Activated B cell treated with CpG ODN at 0.5 μM for 24 hours (primary cell): ENCODE data around the gene RRAD. TPM values are rescaled to one million over a fixed set of nuclear protein-coding genes. Genes with fewer than 3 reads are reported as not detected.
"Not testable (repeated sequence)": the region's sequence is repeated elsewhere in the genome, so short reads cannot be mapped to it uniquely, and the experiment has no call there.

Experiments
- ATAC-seq: fragments of 200-7000 bp; cut with Tn5 transposase; one replicate; pipeline ENCODE4 v1.10.0; 2021; ENCODE audit warnings: low read depth, mild to moderate bottlenecking, moderate library complexity
- CTCF ChIA-PET: fragments of 350-600 bp; sonication (Branson Sonifier 250); formaldehyde crosslinking; loops from one replicate; lab custom pipeline; 2021; ENCODE audit warnings: antibody characterized with exemption; lab: Charles Lee
- POLR2A ChIA-PET: fragments of 350-600 bp; sonication (Branson Sonifier 250); formaldehyde crosslinking; loops from one replicate; lab custom pipeline; 2021; ENCODE audit warnings: antibody characterized with exemption; lab: Charles Lee
- DNase-seq: peaks from one replicate; pipeline ENCODE4 v3.0.0; 2022
- H3K27ac Mint-ChIP-seq: one replicate; pipeline ENCODE4 v1.8.0; 2020; ENCODE audit warnings: mixed read lengths
- H3K27me3 Mint-ChIP-seq: one replicate; pipeline ENCODE4 v1.8.0; 2021; ENCODE audit warnings: mixed read lengths
- H3K36me3 Mint-ChIP-seq: one replicate; pipeline ENCODE4 v1.8.0; 2021; ENCODE audit warnings: low read depth, mixed read lengths
- H3K4me1 Mint-ChIP-seq: one replicate; pipeline ENCODE4 v1.8.0; 2021; ENCODE audit warnings: mixed read lengths
- H3K4me3 Mint-ChIP-seq: one replicate; pipeline ENCODE4 v1.8.0; 2020; ENCODE audit warnings: mild to moderate bottlenecking, mixed read lengths
- H3K9me3 Mint-ChIP-seq: one replicate; pipeline ENCODE4 v1.8.0; 2020; ENCODE audit warnings: mixed read lengths
- intact Hi-C: fragments of 100-400 bp; cut with micrococcal nuclease; formaldehyde crosslinking; loops from one replicate; pipeline ENCODE4 v1.15.1; 2024
- total RNA-seq: library from RNA; stranded (reverse); gene quantifications from 2 replicates; pipeline ENCODE4 v1.2.3, GENCODE V29; 2022
- TF ChIP-seq, protein P1 (sequence below): fragments of 200-600 bp; IDR thresholded peaks from one replicate; pipeline ENCODE4 v1.8.0; 2022; ENCODE audit warnings: antibody characterized with exemption, mild to moderate bottlenecking

Gene RRAD
- total RNA-seq, 1 donor from 2014 or later = not detected

GRCh38 chr16:66946974-66947301 is 21.6 kb upstream of the RRAD start:
- Mint-ChIP-seq H3K4me1 (peaks cover 17% of the 10 kb centered on the region), H3K4me3 (peak overlapping the region; percentile 79), H3K9me3 (no peaks in the 10 kb centered on the region), H3K36me3 (peaks cover 21% of the 10 kb centered on the region), H3K27me3 (peaks cover 19% of the 10 kb centered on the region), H3K27ac (no peak overlapping the region)
- ChIA-PET POLR2A (interaction anchor here (0.6 to 0.7 kb wide), 2 partner anchors 395 to 621 kb away, joined by 3 to 4 read pairs; partner anchors contain the start of gene CKLF), CTCF (no interaction called here)
- DNase-seq (no peak), ATAC-seq (no peak)
- intact Hi-C loops = loop anchor here (1.0 to 5.0 kb wide), 2 partner anchors 65 to 208 kb away; partner anchors contain the start of gene PDP2
- TF ChIP-seq, protein P1, sequence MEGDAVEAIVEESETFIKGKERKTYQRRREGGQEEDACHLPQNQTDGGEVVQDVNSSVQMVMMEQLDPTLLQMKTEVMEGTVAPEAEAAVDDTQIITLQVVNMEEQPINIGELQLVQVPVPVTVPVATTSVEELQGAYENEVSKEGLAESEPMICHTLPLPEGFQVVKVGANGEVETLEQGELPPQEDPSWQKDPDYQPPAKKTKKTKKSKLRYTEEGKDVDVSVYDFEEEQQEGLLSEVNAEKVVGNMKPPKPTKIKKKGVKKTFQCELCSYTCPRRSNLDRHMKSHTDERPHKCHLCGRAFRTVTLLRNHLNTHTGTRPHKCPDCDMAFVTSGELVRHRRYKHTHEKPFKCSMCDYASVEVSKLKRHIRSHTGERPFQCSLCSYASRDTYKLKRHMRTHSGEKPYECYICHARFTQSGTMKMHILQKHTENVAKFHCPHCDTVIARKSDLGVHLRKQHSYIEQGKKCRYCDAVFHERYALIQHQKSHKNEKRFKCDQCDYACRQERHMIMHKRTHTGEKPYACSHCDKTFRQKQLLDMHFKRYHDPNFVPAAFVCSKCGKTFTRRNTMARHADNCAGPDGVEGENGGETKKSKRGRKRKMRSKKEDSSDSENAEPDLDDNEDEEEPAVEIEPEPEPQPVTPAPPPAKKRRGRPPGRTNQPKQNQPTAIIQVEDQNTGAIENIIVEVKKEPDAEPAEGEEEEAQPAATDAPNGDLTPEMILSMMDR = peak; percentile 51

DNA sequence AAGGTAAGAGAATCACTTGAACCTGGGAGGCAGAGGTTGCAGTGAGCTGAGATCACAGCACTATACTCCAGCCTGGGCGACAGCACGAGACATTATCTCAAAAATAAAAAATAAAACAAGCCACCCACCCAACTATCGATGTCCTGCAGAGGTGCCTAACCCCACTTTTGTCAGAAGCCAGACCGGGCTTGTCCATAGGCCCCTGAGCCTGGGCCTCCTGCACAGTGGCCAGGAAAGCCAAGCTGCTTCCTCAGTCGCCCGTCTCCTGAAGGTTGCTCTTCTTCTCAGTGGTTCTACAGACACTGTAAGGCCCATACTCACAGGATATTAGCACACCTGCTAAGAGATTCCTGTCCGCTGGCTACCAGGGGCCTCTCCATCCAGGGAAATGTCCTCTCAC is 21.2 kb upstream of the RRAD start:
- intact Hi-C loops = loop anchor here (5.0 kb wide), 1 partner anchor 64 kb away; the partner anchor contains the start of gene PDP2
- DNase-seq (no peak), ATAC-seq (no peak)
- Mint-ChIP-seq H3K4me3 (no peak overlapping the region), H3K36me3 (peaks cover 25% of the 10 kb centered on the region), H3K27me3 (peaks cover 15% of the 10 kb centered on the region), H3K27ac (no peak overlapping the region), H3K4me1 (peaks cover 17% of the 10 kb centered on the region), H3K9me3 (no peaks in the 10 kb centered on the region)
- CTCF ChIA-PET = no interaction called here
- TF ChIP-seq, protein P1 = no peak
- POLR2A ChIA-PET = no interaction called here

- Mint-ChIP-seq H3K4me3 (no peak overlapping the region), H3K4me1 (peaks cover 17% of the 10 kb centered on the region), H3K9me3 (no peaks in the 10 kb centered on the region), H3K27ac (no peak overlapping the region), H3K27me3 (peaks cover 10% of the 10 kb centered on the region), H3K36me3 (peaks cover 31% of the 10 kb centered on the region)
- CTCF ChIA-PET = no interaction called here
- intact Hi-C loops = loop anchor here (5.0 kb wide), 1 partner anchor 64 kb away; the partner anchor contains the start of gene PDP2
- DNase-seq (no peak), ATAC-seq (no peak)
- POLR2A ChIA-PET = no interaction called here
- TF ChIP-seq, protein P1 = no peak
Measured at GRCh38 chr16:66945939-66946338, 20.6 kb upstream of the RRAD start.

GRCh38 chr16:66944971-66945370 is 19.6 kb upstream of the RRAD start:
- CTCF ChIA-PET, POLR2A ChIA-PET: not testable (repeated sequence)

DNA sequence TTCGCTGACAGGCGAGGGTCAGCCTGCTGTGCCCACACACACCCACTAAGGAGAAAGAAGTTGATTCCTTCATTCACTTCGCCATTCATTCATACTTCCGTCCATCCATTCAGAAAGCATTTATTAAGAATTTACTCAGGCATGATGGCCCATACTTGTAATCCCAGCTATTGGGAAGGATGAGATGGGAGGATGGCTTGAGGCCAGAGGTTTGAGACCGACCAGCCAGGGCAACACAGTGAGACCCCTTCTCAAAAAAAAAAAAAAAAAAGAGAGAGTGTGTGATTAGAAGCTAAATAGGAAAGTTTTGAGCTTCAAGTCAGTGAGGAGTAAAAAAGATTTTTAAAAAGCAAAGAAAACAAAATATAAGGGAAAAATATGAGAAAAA is 18.7 kb upstream of the RRAD start:
- Mint-ChIP-seq H3K27me3 (peaks cover 2% of the 10 kb centered on the region), H3K27ac (no peak overlapping the region)
- POLR2A ChIA-PET = interaction anchor here (1.5 kb wide), 1 partner anchor 10 kb away, joined by 5 read pairs; the partner anchor contains the start of gene CIAO2B

More at GRCh38 chr16:66944971-66945370, 19.6 kb upstream of the RRAD start:
- H3K4me3 Mint-ChIP-seq, ATAC-seq, H3K9me3 Mint-ChIP-seq, H3K27ac Mint-ChIP-seq, H3K27me3 Mint-ChIP-seq, DNase-seq: not testable (repeated sequence)
- Mint-ChIP-seq H3K4me1 (peaks cover 17% of the 10 kb centered on the region), H3K36me3 (peaks cover 39% of the 10 kb centered on the region)
- intact Hi-C loops = loop anchor here (5.0 kb wide), 1 partner anchor 63 kb away; the partner anchor contains the start of gene PDP2

More for the DNA sequence above, 18.7 kb upstream of the RRAD start:
- Mint-ChIP-seq H3K36me3 (peaks cover 47% of the 10 kb centered on the region), H3K9me3 (no peaks in the 10 kb centered on the region), H3K4me1 (peaks cover 17% of the 10 kb centered on the region), H3K4me3 (no peak overlapping the region)
- intact Hi-C loops = no loop called here
- TF ChIP-seq, protein P1 = no peak
- DNase-seq (no peak), ATAC-seq (no peak)
- CTCF ChIA-PET = interaction anchor here (1.2 kb wide), 1 partner anchor 14 kb away, joined by 3 read pairs; no protein-coding TSS in a partner anchor
